Measurements from ENCODE around the gene TRIP4.
"Not testable (repeated sequence)": the region's sequence is repeated elsewhere in the genome, so short reads cannot be mapped to it uniquely, and the experiment has no call there.

The TRIP4 gene

GRCh38 chr15:64355944-64356709, 31.5 kb upstream of the TRIP4 start, which contains the start of gene CSNK1G1:
Gene CSNK1G1, minus strand, starts transcription at chr15:64356173. Its CDS starts 55,674 bp downstream, at chr15:64300499.
- TF ChIP-seq, protein P1, sequence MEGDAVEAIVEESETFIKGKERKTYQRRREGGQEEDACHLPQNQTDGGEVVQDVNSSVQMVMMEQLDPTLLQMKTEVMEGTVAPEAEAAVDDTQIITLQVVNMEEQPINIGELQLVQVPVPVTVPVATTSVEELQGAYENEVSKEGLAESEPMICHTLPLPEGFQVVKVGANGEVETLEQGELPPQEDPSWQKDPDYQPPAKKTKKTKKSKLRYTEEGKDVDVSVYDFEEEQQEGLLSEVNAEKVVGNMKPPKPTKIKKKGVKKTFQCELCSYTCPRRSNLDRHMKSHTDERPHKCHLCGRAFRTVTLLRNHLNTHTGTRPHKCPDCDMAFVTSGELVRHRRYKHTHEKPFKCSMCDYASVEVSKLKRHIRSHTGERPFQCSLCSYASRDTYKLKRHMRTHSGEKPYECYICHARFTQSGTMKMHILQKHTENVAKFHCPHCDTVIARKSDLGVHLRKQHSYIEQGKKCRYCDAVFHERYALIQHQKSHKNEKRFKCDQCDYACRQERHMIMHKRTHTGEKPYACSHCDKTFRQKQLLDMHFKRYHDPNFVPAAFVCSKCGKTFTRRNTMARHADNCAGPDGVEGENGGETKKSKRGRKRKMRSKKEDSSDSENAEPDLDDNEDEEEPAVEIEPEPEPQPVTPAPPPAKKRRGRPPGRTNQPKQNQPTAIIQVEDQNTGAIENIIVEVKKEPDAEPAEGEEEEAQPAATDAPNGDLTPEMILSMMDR (IDR thresholded peaks at IDR 0.05; ENCODE audit: unreplicated experiment in 3 of 3), result peak; percentile 22 to 47 (median 46)
- Mint-ChIP-seq H3K4me1 (peaks cover 11% of the 10 kb centered on the region), H3K4me3 (peak within 1 kb of the TSS; percentile 88 to 98 (median 93)), H3K27ac (peak within 1 kb of the TSS; percentile 48 to 94 (median 93)), H3K27me3 (ENCODE audit: low read depth) (peaks cover 4% of the 10 kb centered on the region), H3K36me3 (ENCODE audit: low read depth) (no peaks in the 10 kb centered on the region), H3K9me3 (no peaks in the 10 kb centered on the region)

GRCh38 chr15:64356710-64357040, 31.0 kb upstream of the TRIP4 start:
- TF ChIP-seq, protein P1 (IDR thresholded peaks at IDR 0.05; ENCODE audit: unreplicated experiment in 3 of 3), result no peak
- Mint-ChIP-seq H3K4me3 (peak overlapping the region; percentile 88 to 98 (median 93)), H3K27ac (peak overlapping the region; percentile 48 to 94 (median 93)), H3K27me3 (ENCODE audit: low read depth) (peaks cover 4% of the 10 kb centered on the region), H3K4me1 (peaks cover 9% of the 10 kb centered on the region), H3K36me3 (ENCODE audit: low read depth) (no peaks in the 10 kb centered on the region), H3K9me3 (no peaks in the 10 kb centered on the region)

- no peaks in the 10 kb centered on the region for H3K4me1 Mint-ChIP-seq
- no peak overlapping the region for H3K27ac Mint-ChIP-seq
- peaks cover 4% of the 10 kb centered on the region for H3K36me3 Mint-ChIP-seq (ENCODE audit: low read depth)
- no peaks in the 10 kb centered on the region for H3K27me3 Mint-ChIP-seq (ENCODE audit: low read depth)
- no peak overlapping the region for H3K4me3 Mint-ChIP-seq
- H3K9me3 Mint-ChIP-seq, result no peaks in the 10 kb centered on the region
- TF ChIP-seq, protein P1 (IDR thresholded peaks at IDR 0.05; ENCODE audit: unreplicated experiment in 3 of 3), result no peak
Measured at GRCh38 chr15:64361259-64361658, 26.4 kb upstream of the TRIP4 start.

GRCh38 chr15:64369078-64369607, 18.5 kb upstream of the TRIP4 start:
- TF ChIP-seq, protein P1 (IDR thresholded peaks at IDR 0.05; ENCODE audit: unreplicated experiment in 3 of 3), result no peak
- Mint-ChIP-seq H3K27ac (no peak overlapping the region), H3K36me3 (ENCODE audit: low read depth) (peaks cover 14% of the 10 kb centered on the region), H3K4me1 (no peaks in the 10 kb centered on the region), H3K9me3 (no peaks in the 10 kb centered on the region), H3K27me3 (ENCODE audit: low read depth) (no peaks in the 10 kb centered on the region), H3K4me3 (no peak overlapping the region)

- H3K4me1 Mint-ChIP-seq; H3K27ac Mint-ChIP-seq; H3K27me3 Mint-ChIP-seq (ENCODE audit: low read depth); H3K9me3 Mint-ChIP-seq; H3K4me3 Mint-ChIP-seq: not testable (repeated sequence)
- peaks cover 19% of the 10 kb centered on the region for H3K36me3 Mint-ChIP-seq (ENCODE audit: low read depth)
Measured at GRCh38 chr15:64371383-64371782, 16.3 kb upstream of the TRIP4 start.

DNA sequence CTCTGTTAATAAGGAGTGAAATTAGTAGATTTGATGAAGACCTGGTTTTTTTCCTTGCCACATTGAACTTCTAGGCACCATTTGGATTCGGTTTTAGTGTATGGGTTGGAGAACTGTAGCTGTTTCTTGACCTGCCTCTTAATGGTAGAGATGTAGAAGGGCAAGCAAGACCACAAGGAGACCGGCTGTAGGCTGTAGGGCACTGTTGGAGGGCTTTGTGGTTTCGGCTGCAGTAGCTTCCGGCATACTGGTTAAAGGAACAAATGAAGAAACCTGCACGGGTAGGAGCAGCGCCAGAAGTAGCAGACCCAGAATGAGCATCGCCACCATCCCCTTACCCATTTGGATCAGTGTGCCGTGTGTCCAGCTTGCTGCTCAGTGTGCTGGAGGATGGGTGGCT, 14.3 kb upstream of the TRIP4 start:
- TF ChIP-seq, protein P1 (IDR thresholded peaks at IDR 0.05; ENCODE audit: unreplicated experiment in 3 of 3), result no peak
- Mint-ChIP-seq H3K4me3 (no peak overlapping the region), H3K9me3 (no peaks in the 10 kb centered on the region), H3K4me1 (no peaks in the 10 kb centered on the region), H3K36me3 (ENCODE audit: low read depth) (peaks cover 19% of the 10 kb centered on the region), H3K27me3 (ENCODE audit: low read depth) (no peaks in the 10 kb centered on the region), H3K27ac (no peak overlapping the region)

Measured in nephron (organoid).